Activated gamma-delta T cell treated with Interleukin-2 at 50 U/mL for 16 hours (primary cell): ENCODE results near the gene KCNQ2.

Source experiments
- DNase-seq: peaks from one replicate; pipeline ENCODE4 v3.0.0-alpha.2; 2020

KCNQ2 gene

GRCh38 chr20:63431944-63432343 lies 40.5 kb downstream of the KCNQ2 start:
- no peak for DNase-seq

DNA sequence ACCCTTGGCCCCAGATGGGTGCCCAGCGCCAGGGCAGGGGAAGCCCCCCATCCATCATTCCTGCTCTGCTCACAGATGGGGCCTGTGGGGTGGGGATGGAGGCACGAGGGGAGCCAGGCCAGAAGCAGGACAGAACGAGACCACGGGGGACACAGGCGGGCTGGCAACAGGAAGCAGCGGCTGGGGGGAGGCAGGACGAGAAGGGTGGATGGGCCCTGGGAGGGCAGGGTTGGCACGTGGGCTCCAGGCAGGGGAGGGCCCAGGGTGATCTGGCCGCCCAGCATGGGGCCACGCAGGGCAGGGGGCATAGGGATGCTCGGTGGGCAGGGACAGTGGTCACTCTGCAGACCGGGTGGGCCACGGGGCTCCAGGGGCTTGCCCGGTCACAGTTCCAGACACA lies 41.6 kb downstream of the KCNQ2 start:
- DNase-seq = no peak

- no peak for DNase-seq
These were observed 42.5 kb downstream of the KCNQ2 start for GRCh38 chr20:63429992-63430391.

- DNase-seq = no peak
These were observed 43.4 kb downstream of the KCNQ2 start for GRCh38 chr20:63428906-63429575.

DNA sequence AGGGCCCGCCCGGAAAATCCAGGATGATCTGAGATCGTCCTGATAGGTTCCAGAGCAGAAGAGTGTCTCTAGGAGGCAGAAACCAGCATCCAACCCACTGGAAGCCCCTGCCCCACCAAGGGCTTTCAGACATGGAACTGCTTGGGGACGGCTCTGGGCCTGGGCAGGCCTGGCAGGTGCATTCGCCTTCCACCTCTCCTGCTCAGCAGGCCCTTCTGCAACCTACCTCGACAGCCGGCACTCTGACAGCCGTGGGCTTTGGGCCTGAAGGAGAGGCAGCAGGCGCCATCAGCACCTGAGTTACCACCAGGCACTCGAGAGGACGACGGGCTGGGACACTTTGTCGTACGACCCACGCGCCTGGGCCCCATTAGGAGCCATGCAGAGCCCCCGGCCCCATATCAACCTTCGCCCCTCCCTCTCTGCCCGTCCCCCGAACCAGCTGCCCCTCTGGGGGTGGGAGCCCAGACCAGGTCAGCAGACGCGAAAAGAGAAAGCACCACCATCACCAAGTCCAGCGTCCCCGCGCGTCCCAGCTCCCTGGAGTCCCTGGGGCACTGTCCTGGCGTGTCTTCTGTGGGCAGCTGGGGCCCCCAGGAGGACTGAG lies 44.6 kb downstream of the KCNQ2 start:
- no peak for DNase-seq

DNA sequence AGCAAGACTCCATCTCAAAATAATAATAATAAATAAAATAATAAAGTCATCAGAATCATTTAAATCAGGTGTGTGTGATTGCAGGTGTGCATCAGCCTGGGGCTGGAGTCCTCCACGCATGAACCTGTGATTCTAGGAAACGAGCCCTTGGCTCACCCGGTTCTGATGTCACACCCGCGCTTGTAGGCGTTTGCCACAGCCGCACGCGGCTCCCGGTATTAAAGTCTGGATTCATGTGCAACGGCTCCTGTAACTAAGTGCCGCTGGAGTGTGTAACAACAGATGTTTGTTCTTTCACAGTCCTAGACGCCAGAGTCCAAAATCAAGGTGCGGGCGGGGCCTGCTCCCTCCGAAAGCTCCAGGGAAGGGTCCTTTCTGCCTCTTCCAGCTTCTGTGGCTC lies 45.2 kb downstream of the KCNQ2 start:
- DNase-seq = no peak

DNA sequence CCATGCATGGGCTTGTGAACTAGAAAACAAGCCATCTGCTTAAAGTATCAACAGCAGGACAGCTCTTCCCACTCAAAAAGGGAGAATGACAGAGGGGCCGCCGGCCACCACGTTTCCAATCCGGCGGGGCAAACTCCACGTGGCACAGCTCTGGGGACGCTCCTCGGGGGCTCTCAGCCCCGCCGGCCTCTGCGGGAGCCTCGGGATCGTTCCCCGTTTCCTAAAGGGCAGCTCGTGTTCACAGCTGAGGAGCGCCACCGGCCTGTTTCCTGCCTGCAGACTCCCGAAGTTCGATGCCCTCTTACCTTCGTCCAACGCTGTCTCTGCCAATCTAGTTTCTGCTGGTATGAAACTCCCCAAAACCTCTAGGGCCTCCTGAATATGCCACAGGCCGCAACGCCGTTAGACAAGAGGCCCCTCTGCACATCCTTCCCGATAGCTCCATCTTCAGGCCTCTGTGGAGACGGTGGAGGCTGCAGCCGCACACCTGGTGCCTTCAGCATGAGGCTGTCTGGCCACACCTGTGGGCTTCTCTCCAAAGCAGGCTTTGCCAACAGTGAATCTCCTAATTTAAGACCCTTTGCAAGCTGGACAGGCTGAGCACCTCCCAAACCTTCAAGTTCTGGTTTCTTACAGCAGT lies 46.5 kb downstream of the KCNQ2 start:
- no peak for DNase-seq

- no peak for DNase-seq
These were observed 47.8 kb downstream of the KCNQ2 start for GRCh38 chr20:63424613-63425012.

- DNase-seq = no peak
These were observed 48.7 kb downstream of the KCNQ2 start for GRCh38 chr20:63423751-63424150.

DNA sequence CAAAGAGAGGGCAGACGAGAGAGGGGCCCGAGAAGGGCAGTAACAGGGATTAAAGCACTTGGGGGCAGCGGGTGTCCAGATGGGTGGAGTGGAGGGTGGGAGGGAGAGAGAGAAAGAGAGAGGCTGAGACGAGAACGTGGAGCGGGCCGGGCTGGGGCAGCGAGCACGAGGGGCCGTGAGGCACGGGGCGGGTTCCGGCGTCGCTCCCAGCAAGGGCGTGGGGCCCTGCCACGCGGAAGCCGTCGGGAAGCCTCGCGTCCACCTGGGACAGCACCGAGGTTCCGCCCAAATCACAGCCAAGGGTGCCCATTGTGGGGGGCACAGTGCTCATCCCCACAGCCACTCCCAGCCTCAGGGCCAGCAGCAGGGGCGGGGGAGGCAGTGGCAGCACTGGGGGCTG lies 49.8 kb downstream of the KCNQ2 start:
- DNase-seq = no peak

DNA sequence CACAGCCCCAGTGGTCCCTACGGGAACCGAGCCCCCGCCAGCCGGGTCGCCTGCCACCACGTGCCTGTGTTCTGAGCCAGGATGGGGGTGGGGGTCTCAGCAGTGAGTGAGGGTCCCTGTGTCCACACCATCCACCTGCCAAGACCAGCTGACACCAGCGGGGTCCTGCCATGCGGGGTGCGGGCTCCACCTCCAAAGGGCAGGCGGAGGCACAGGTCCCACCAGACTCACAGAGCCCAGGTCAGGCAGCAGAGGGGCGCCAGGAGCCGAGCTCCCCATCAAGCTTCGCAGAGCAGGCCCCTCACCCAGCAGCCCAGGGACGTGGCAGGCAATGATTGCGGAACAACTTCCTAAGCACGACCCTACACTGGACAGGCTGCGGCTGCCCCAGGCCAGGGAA lies 50.5 kb downstream of the KCNQ2 start:
- DNase-seq = no peak

DNA sequence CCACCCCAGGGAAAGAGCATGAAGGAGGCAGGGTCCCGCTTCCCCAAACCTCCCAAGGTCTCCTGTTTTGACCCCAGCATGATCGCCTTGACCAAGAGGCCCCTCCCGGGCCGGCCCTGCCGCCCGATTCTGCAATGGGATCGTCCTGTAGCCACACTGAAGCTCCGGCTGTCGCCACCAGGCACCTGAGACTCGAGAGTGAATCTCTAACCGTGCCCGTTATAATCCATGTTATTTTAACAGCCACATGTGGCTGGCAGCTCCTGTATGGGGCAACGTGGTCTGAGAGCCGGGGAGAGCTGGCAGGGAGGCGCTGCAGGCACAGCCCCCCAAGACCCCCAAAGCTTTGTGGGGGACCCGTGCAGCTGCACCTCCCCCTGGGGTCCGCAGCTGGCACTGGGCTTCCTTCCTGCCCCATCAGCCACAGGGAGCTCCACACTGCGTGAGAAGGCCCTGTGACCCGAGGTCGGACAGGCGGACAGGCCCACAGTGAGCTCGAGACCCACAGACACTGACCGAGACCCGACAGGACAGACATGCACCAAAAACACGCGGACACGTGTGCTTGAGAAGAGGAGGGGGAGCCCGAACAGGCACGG lies 51.3 kb downstream of the KCNQ2 start:
- no peak for DNase-seq

DNA sequence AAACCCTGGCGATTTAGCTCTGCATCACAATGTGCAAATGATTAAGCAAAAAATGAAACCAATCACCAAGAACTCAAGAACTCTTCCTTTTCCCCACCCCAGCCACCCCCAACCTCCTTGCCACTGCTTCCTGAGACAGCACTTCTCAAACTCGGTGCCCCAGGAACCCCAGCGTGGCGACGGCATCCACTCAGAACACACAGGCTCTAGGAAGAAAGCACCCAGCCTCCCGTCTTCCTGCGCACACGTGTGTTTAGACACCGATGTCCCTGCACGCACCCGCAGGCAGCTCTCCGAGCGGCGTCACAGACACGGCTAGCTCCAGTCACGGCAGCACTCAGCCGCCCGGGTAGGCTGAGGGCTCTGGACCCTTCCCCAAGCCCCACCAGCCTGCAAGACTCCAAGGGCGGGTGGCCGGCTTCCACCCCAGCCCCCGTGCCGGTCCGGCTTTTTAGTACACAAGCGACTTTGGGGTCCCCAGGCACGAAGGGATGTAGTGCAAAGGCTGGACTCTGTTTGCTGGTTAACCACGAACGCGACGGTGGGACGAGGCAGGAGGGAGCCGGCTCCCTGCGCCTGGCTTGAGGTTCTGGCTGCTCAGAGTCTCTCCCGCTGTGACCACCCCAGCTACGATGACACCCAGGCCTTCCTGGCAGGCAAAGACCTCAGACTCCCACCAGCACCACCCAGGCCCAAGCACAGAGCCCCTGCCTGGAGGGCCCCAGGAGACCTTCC lies 51.9 kb downstream of the KCNQ2 start:
- no peak for DNase-seq

DNA sequence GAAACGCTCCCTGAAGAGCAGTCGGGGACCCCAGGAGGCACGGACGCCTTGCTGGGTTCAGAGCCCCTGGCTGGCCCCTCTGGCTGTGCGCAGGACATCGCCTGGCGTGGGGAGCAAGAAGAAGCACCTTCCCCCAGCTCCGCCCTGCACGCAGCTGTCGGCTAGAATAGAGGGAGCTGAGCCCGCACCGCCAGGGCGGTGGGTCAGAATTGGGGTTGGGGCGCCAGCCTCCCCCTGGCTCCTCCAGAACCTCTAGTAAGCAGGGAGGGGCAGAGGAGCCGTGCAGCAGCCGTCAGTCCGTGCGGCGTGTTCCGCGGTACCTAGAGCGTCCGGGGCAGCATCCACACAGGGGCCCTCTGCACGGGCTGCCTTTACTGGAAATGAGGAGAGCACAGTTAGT lies 53.2 kb downstream of the KCNQ2 start:
- DNase-seq = no peak

GRCh38 chr20:63418617-63419016 lies 53.8 kb downstream of the KCNQ2 start:
- DNase-seq = no peak

GRCh38 chr20:63417738-63418120 lies 54.7 kb downstream of the KCNQ2 start:
- DNase-seq = no peak

DNA sequence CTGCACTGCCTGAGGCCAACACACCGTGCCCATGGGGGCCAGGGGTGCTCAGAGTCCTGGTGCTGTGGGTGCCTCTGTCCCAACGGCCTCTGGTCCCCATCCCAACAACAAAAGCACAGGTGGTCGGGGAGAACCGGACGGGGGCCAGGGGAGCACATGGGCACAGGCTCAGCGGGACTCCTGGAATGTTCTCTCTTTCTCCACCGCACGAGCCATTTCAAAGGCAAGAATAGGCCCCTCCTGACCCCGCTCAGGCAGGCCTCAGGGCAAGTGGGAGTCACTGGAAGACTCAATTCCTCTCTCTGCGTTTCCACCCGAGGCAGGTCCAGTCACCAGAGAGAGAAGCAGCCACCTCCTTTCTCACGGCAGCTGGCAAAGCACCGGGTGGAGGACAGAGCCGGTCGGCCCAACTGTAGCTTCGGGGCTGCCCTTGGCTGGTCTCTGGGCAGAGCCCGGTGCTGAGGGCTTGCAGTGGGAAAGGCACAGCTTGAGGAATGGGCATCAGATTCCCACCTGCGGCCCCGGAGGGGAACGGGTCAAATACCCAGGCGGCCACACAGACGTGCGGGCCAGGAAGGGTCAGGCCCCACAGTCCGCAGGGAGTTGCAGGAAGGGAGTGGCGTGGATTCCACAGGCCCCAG lies 55.2 kb downstream of the KCNQ2 start:
- DNase-seq = no peak

DNA sequence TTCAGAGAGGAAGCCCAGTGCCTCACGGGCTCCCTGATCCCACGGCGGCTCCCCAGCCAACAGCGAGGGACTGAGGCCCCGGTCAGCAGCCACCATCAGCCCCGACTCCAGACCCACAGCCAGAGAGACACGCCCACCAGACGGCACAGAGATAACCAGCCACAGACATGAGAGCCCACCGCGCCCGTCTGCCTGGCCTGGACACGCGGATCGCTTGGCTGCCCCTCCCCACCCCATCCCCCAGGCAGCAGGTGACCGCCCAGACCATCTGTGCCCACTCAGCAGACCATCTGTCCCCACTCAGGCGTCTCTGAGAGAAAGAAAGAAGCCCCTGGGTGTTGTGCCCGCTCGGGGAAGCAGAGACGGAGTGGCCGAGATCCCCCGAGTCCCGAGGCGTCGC lies 55.8 kb downstream of the KCNQ2 start:
- DNase-seq = no peak

DNA sequence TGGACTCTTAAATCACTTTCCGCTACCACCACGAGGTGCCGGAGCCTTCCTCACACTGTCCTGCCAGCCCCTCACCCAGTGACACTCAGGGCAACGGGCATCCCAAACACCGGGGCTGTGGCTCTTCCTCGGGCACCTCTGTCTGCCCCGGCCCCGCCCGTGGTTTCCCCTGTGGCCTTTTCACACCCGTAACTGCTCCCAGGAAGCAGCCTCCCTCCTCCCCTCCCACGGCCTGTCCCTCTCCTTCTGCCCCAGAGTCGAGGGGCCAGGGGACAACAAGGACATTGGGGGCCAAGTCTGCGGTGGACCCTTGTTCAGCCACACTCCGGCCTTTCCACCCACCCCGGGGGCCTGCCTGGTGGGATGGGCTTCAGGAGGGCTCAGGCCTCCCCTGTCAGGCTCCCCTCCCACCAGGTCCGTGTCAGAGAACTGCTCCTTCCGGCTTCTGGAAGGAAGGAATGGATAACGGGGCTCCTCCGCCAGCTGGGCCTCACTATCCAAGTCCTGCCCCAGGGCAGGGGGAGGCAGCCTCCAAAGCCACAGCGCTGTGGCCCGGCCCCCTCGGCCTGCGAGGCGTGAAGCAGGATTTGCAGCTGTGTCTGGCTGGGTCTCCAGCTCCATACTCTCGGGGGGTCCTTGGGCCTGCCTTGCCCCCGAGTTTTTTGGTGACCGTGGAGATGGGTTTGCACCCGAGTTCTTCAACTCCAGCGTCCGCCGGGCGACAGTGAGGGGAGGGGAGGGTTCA lies 56.6 kb downstream of the KCNQ2 start:
- no peak for DNase-seq

DNA sequence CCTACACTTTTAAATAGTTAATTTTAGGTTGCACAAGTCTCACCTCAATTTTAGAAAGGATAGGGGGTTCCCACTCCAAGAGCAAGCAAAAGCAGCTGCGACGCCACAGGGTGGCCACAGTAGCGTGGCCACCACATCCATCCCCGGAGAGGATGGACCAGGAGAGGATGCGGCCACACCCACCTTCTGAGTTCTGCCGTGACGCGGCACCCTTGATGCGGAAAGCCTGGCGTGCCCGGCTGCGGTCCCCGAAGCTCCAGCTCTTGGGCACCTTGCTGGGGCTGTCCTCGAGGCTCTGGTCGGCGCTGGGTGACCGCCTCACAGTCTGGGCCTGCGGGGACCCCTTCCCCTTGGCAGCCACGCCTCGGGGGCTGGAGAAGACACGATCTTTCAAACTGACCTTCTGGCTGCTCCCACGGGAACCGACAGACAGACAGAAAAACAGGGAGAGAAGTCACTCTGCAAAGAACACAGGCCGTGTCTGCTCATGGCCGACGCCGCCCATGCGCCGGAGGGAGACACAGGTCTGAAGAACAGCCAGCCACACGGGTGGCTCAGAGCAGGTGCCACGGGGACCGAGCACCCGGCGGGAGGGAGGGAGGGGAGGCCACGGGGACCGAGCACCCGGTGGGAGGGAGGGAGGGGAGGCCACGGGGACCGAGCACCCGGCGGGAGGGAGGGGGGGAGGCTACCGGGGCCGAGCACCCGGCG lies 57.6 kb downstream of the KCNQ2 start:
- DNase-seq = no peak

- no peak for DNase-seq
These were observed 58.3 kb downstream of the KCNQ2 start for GRCh38 chr20:63413963-63414684.
